Stimulated activated naive CD8-positive, alpha-beta T cell treated with anti-CD3 and anti-CD28 coated beads, Interleukin-15, Interleukin-2, amounts not matched to agents 100 U/mL and 50 U/mL, for 24 hours (primary cell): ENCODE measurements around the gene KIF9.
"Not testable (repeated sequence)": the region's sequence is repeated elsewhere in the genome, so short reads cannot be mapped to it uniquely, and the experiment has no call there.

Source experiments
- ATAC-seq: fragments of 150-1000 bp; cut with Tn5 transposase; one replicate; pipeline ENCODE4 v1.10.0; 2021
- DNase-seq: peaks from one replicate; pipeline ENCODE4 v3.0.0; 2021

Gene KIF9

DNA sequence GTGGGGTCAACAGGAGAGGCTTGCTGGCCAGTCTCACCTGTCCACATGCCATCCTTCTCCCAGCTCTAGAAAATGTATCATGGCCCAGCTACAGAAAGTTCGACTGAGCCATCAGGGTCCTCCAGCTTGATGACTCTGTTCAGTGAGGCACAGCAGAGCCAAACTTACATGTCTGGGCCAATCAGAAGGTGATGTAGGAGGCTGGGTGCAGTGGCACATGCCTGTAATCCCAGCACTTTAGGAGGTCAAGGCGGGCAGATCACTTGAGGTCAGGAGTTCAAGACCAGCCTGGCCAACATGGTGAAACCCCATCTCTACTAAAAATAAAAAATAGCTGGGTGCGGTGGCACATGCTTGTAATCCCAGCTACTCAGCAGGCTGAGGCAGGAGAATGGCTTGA is 31.5 kb downstream of the KIF9 start:
- ATAC-seq, DNase-seq: not testable (repeated sequence)

- ATAC-seq (no peak), DNase-seq (no peak)
Observed at GRCh38 chr3:47250309-47251060, 32.1 kb downstream of the KIF9 start.

DNA sequence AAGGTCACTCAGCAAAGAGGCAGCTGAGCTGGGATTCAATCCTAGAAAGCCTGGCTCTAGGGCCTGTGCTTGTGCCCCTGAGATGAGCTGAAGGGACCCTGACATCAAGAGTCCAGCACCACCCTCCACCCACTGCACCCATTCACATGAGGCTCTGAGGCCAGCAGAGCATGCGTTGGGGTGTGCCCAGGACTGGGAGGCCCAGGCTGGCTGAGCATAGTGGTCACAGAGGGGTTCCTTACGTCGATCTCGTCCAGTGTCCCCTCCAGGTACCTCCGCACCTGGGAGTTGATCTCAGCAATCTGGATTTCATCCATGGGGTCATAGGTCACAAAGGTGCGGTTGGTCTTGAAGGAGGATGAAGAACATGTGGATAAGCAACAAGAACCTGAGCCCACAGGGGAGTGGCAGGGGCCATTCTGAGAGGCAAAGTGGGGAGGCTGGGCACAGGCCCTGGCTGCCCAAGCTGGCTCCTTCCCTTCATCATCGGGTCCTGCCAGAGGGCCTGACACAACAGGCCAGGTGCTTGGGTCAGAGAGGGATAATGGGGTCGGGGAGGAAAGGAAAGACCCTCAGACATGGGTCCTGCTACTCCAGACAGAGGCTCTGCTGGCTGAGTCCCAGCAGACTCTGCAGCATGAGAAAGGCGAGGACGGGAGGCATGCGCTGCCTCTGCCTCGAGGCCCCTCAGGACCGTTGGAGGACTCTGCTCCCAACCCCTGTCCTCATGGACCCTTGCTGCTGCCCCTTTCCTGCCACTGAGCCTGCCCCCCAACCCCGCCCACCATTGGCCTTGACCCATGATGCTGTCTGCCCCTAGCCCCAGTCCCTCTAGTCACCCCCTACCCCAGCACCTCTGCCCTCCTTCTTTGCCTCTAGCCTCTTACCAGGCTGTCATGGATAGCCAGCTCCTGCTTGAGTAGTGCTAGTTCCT is 35.2 kb downstream of the KIF9 start:
- DNase-seq: no peak
- no peak for ATAC-seq

GRCh38 chr3:47245271-47245670 is 37.3 kb downstream of the KIF9 start:
- DNase-seq (no peak), ATAC-seq (no peak)

DNA sequence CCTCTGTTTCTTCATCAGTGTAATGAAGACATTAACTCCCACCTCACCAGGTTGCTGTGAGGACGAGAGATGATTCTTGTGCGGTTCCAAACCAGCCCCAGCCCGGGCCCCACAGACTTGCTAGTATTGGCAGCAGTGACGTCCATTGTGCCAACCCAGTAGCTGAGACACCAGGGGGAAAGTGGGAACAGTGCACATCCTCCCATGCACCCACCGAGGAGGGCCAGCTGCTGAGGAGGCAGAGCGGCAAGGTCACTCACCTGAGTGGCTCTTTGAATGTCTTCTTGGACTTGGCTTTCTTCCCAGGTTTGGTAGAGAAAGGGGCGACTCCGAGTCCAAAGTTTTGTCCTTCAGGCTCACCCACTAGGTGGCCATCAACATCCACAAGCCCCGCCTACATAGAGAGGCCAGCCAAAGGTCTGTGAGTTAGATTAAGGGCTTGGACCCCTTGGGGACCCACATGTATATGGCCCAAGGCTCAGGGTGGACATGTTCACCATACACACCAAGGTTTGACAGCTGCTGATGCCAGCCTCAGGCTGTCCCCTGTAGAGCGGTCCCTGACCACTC is 38.0 kb downstream of the KIF9 start:
- no peak for ATAC-seq

DNA sequence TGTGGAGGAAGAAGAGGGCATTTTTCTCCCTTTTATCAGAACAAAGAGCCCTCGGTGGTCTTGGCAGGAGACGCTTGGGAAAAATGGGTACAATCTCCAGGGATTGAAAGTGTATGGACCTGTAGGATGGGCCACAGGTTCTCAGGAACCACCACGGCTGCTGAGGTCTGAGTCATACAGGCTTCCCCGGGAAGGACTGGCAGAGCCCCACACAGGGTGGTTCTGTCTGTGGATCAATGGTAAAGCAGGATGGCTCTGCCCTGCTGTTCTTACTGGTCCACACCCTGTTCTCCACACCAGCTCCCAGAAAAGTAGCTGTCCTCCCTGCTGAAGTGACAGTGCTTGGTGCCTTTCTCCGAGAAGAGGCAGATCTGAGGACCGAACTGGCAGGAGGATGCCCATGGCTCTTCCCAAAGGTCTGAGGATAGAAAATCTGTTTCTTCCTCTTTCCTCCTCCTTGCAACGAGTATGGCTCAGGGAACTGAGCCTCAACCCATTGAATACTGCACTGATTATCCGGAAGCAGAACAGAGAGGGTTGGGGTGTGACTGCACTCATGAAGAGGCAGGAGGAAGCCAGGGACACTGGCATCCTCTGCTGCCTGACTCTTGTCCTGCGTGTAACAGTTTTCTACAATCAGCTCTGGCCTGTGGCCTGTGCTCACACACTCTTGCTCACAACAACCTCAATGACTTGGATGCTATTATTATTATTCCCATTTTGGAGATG is 39.0 kb downstream of the KIF9 start:
- DNase-seq: no peak
- no peak for ATAC-seq

More for the DNA sequence above, 38.0 kb downstream of the KIF9 start:
- DNase-seq: no peak

- ATAC-seq (no peak), DNase-seq (no peak)
Observed at GRCh38 chr3:47239929-47240328, 42.7 kb downstream of the KIF9 start.

DNA sequence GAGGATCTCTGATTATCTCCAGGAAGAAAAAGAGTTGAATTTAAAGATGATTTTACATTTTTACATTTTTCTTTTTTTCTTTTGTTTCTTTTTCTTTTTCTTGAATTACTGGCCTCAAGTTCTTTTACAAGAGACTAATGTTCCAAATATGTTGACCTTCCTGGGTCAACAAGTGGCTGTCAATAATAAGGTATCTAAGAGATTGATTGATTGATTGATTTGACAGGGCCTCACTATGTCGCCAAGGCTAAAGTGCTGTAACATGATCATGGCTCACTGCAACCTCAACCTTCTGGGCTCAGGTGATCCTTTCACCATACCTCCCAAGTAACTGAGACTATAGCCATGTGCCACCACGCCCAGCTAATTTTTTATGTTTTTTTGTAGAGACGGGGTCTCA is 44.6 kb downstream of the KIF9 start:
- DNase-seq: no peak
- ATAC-seq: no peak

GRCh38 chr3:47228088-47228487 is 54.5 kb downstream of the KIF9 start:
- ATAC-seq: no peak
- DNase-seq: no peak

- no peak for DNase-seq
- no peak for ATAC-seq
Observed at GRCh38 chr3:47227678-47228077, 54.9 kb downstream of the KIF9 start.

- ATAC-seq: no peak
- no peak for DNase-seq
Observed at GRCh38 chr3:47225310-47225906, 57.2 kb downstream of the KIF9 start.

DNA sequence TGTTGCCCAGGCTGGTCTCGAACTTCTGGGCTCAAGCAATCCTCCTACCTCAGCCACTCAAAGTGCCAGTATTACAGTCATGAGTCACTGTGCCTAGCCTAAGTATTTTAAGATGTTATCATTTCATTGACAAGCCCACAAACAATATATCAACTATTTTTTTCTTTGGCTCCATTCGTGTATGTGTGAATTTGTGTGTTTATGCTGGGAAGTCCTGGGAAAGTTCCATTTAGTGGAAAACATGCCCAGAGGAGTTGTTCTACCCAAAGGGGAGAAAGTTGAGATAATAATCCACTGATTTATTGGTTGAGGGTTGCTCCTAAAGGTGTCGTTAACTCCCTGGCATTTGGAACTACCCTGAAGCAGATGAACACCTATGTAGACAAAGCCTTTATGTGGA is 58.8 kb downstream of the KIF9 start:
- ATAC-seq (no peak), DNase-seq (no peak)

- DNase-seq (no peak), ATAC-seq (no peak)
Observed at GRCh38 chr3:47221798-47222197, 60.8 kb downstream of the KIF9 start.

GRCh38 chr3:47210863-47211405 is 71.7 kb downstream of the KIF9 start:
- no peak for DNase-seq
- no peak for ATAC-seq

DNA sequence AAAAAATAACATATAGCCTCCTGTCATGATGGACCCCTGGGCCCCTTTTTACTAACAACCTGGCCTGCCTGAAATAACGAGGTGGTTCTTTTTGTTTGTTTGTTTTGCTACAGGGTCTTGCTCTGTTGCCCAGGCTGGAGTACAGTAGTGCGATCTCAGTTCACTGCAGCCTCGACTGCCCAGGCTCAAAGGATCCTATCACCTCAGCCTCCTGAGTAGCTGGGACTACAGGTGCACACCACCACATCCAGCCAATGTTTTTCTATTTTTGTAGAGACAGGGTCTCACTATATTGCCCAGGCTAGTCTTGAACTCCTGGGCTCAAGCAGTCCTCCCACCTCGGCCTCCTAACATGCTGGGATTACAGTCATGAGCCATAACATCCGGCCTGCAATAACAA is 76.6 kb downstream of the KIF9 start:
- not testable (repeated sequence) for ATAC-seq, DNase-seq

DNA sequence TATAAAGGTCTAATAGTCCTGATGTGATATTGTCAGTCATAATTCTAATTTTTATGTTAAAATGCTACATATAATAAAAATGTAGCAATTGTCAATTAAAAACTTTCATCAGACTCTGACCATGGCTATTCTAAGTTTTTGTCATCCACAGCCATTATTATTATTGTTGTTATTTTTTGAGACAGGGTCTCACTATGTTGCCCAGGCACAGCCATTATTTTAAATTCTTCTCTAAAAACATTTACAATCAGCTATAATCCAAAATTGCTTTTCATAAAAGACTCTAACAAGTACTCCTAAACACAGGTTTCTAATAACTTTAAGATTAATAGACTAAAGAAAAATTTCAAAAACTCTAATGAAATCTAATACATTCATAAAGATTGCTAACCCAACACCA is 77.7 kb downstream of the KIF9 start:
- ATAC-seq: no peak

GRCh38 chr3:47202542-47202941 is 80.1 kb downstream of the KIF9 start:
- ATAC-seq: no peak
- DNase-seq: no peak

More for the DNA sequence above, 77.7 kb downstream of the KIF9 start:
- no peak for DNase-seq

GRCh38 chr3:47197287-47197686 is 85.3 kb downstream of the KIF9 start:
- ATAC-seq: no peak
- no peak for DNase-seq

DNA sequence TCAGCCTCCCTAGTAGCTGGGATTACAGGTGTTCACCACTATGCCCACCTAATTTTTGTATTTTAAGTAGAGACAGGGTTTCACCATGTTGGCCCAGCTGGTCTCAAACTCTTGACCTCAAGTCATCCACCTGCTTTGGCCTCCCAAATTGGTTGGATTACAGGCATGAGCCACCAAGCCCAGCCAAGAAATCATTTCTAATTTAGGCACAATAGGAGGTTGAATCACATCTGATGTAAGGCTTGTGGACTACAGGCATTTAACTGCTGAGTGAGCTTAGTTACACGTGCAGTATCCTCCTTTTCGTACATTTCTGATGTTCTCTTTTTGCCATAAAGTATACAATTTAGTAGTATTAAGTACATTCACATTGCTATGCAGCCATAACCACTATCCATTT is 87.6 kb downstream of the KIF9 start:
- DNase-seq: no peak
- no peak for ATAC-seq

DNA sequence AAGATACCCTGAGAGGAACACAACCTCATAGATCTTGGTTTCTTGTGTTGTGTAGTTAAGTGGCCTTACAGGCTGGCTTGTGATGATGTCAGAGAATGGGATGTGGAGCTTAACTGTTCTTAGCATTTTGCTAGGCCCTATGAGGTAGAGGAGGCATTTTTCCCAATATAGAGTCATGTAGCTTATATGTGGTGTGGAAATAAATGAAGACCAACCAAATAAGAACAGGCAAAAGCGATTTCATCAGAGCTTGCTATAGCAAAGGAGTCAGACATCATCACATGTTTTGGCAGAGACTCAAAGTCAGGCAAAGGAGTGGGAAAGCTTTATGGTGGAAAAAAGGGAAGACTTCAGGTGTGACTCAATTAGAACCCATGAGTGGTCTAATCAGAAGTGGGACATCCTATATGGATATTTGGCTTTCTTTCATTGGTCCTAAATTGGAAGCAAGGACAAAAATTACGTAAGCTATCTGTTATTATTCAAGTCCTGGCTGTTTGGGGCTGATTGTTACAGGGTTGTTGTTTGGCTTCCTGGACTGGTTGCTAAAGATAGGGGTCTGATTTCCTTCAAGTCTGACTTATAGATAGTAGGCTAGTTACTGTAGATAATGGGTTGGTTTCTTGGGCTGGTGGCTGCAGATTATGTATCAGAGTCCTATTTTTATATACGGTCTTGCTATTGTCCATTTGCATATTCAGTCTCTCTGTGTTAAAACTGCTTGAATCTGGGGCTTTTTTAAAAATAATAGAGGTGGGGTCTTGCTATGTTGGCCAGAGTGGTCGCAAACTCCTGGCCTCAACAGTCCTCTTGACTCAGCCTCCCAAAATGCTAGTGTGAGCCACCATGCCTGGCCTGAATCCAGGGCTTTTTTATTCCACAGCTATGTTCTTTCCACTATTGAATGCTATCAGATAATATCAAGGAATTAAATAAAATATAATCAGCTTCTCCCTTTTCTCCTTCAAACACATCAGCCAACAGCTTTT is 88.4 kb downstream of the KIF9 start:
- ATAC-seq (no peak), DNase-seq (no peak)
